Embryonic facial prominence (tissue), 1 donor: ENCODE results near the gene IL25.
"Not testable (repeated sequence)": the region's sequence is repeated elsewhere in the genome, so short reads cannot be mapped to it uniquely, and the experiment has no call there.

ENCODE experiments used
- DNase-seq: peaks from one replicate; pipeline ENCODE4 v3.0.0-alpha.2; 2016; ENCODE audit errors: extremely low spot score

The IL25 gene

GRCh38 chr14:23375527-23376251 lies 3.1 kb downstream of the IL25 start:
- DNase-seq: no peak

- no peak for DNase-seq
Observed at GRCh38 chr14:23376482-23377197, 4.0 kb downstream of the IL25 start, which contains the start of gene CMTM5. Gene CMTM5 (plus strand): TSS chr14:23377046. CDS start chr14:23377252, 206 bp downstream.

DNA sequence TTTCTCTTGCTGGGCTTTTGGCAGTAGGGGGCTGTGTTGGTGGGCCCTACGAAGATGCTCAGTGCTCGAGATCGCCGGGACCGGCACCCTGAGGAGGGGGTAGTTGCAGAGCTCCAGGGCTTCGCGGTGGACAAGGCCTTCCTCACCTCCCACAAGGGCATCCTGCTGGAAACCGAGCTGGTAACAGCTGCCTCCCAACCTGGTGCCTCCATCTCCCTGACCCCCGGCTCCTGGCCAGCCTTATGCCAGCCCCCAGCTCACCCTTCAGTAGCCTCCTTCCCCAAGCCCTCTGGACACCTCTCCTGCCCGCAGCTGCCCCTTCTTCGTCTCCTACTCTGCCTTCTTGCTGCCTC lies 4.6 kb downstream of the IL25 start:
- DNase-seq: no peak

- DNase-seq: no peak
Observed at GRCh38 chr14:23377573-23378563, 5.3 kb downstream of the IL25 start.

DNA sequence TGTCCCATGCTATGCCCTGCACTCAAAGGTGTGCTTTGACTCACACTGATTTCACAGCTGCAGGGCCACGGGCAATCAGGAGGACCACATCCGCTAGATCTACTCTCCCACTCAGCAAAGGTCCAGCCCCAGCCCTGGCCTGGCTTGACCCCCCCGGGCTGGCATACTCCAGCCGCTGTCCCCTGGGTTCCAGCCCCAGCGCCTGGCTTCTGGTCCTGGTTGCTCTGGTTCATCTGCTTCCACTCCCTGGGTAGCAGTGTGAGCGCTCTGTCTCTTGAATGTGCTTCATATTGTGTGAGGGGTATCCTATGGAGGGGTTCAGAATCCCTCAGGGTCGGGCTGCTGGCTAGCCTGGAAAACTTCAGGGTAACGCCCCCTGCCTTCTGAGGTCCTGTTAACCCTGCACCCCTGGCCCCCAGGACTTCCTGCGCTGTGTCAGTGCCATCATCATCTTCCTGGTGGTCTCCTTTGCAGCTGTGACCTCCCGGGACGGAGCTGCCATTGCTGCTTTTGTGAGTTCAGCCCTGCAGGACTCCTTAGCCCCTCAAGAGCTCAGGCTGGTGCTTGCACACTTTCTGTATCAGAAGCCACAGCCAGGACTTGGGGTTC lies 6.1 kb downstream of the IL25 start:
- no peak for DNase-seq

- DNase-seq: no peak
Observed at GRCh38 chr14:23379366-23380196, 7.0 kb downstream of the IL25 start.

- DNase-seq: no peak
Observed at GRCh38 chr14:23380197-23380914, 7.7 kb downstream of the IL25 start.

GRCh38 chr14:23380976-23381375 lies 8.4 kb downstream of the IL25 start:
- no peak for DNase-seq

DNA sequence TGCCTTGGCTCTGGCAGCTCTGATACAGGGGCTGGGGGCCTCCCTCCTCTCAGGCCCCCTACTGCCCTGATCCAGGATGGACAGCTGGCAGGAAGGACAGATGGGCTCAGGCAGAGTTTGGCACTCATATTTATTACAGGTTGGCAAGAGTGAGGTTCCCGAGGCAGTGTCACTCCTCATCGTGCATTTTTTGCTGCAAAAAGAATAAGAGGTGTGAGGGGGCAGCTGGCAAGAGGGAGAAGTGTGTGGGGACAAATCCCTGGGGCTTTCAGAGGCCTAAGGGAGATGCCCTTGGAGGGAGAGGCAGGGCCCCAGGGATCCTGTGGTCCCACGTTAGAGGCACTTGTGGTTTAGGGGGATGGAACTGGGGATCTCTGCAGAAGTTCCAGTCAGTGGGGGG lies 9.3 kb downstream of the IL25 start:
- DNase-seq: peak; percentile 100

DNA sequence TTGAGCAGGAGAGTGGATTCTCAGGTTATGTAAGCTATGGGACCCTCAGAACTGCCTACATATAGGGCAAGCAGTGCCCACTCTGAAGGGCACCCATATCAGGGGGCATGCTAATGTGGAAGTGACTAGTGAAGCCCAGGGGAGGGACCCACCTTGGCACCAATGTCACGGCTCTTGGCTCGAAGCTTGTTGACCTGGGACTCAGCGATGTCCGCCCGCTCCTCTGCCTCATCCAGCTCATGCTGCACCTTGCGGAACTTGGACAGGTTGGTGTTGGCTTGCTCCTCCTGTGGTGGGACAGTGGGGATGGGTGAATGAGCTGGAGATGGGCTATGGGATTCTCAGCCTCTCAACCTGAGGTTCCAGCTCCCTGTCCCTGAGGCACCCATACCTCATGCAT lies 9.7 kb downstream of the IL25 start:
- DNase-seq: no peak

DNA sequence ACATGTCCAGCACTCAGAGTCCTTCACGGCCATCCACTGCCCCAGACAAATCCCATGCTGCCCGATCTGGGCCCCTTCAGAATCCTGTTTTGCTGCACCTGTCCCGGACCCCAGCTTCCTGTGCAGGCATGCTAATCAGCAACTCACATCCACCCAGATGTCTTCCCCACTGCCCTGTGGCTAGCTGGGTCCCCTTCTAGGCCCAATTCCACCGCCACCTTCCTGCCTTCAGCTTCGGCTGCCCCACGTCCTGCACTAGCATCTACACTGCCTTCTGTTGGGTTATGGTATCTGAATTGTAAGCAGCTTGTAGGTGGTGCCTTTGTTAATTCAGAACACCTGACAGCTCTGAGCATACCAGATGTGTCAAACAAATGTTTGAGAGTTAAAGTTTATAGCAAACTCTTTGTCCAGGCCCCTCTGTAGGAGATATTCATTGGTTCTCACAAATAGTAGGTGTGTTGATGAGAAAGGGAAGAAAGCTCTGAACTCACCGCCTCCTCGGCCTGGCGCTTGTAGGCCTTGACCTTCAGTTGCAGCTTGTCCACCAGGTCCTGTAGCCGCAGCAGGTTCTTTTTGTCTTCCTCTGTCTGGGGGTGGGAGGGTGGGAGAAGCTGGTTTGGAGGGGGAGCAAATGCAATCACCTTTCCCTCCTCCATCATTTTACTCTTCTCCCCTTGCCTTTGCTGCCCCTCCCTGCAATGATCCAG lies 10.3 kb downstream of the IL25 start:
- DNase-seq: no peak

GRCh38 chr14:23384364-23385080 lies 11.9 kb downstream of the IL25 start:
- DNase-seq: no peak

DNA sequence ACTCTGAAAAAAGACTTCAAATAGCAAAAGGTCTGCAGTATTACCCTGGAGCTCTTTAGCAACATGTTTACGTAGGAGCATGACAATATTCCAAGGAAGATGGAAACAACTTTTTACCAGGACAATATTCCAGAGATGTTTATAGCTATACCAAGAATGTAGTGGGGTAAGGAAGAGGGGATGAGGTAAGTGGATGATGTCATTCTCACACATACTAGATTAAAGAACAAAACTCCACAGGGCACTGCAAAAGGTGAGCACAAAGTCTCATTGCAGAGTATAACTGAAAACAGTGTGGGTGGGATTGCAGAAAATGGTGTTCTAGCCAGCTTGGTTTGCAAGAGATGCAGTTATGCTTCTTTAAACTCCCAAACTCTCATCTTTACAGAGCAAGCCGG lies 12.6 kb downstream of the IL25 start:
- no peak for DNase-seq

- DNase-seq: no peak
Observed at GRCh38 chr14:23385642-23386265, 13.1 kb downstream of the IL25 start.

GRCh38 chr14:23386266-23386657 lies 13.7 kb downstream of the IL25 start:
- not testable (repeated sequence) for DNase-seq

DNA sequence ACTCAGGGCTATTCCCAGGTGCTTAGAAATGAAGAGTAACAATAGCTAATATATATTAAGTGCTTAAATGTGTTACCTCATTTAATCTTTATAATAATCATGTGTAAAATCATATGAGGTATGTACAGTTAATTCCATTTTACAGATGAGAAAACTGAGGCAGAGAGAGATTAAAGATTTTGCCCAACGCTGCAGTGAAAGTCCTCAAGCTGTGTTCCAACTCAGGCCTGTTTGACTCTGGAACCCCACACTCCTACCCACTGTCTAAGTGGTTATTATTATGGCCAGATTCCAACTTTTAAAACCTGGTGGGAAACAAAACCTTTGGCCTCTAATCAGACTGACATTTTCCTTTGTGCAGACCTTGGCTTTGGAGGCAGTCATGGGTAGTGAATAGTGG lies 14.4 kb downstream of the IL25 start:
- no peak for DNase-seq

DNA sequence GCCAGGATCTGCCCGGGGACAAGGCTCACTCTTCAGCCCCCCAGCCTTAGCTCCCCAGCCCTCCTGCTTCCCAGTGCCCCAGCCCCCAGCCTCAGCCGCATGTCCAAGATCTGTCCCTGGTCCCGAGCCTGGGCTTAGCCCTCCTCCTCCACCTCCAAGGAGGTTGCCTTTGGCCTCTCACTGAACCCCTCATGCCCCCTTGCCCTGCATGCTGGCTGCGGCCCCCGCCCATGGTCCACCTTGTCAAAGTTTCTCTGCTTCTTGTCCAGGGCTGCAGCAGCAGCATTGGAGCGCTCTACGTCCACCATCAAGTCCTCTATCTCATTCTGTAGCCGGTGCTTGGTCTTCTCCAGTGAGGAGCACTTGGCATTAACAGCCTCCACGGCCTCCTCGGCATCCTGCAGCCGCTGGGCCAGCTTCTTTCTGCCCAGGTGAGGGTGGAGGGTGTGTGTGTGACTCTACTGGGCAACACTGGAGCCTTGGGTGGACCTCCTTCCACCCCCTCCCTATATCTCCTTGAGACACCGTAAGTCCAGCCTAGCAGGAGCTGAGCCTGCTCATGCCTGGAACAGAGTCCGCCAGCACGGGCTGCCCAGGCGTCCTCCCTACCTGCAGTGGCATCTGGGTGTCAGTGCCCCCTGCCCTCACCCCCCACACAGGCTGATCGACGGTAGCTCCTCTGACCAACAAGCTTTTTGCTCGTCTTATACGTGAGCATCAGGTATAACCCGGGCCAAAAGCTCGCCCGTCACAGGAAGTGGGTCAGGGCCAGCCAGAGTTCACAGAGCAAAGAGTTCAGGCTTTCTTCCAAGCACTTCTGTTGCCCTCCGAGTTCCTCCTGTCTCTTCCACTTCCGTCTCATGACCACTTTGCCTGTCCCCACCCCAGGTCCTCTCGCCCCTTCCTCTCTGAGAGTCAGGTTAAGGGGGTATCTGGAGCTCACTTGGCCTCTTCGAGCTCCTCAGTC lies 15.6 kb downstream of the IL25 start:
- DNase-seq: no peak
